K562 (cell line): ENCODE results near the gene OTOG. TPM values are rescaled to one million over a fixed set of nuclear protein-coding genes. Genes with fewer than 3 reads are reported as not detected.

Source experiments
- CREBBP ChIP-seq: IDR thresholded peaks from one replicate; pipeline ENCODE4 v1.6.1; 2012; ENCODE audit warnings: low read depth, mild to moderate bottlenecking, control low read depth, inconsistent platforms, low read length
- CXXC5 ChIP-seq: fragments of 250-450 bp; sonication (Bioruptor Pico); IDR thresholded peaks from 2 replicates; pipeline ENCODE4 v1.8.0; 2022; ENCODE audit warnings: inconsistent platforms, mild to moderate bottlenecking, moderate library complexity
- ETV5 ChIP-seq: sonication (generic); formaldehyde crosslinking; IDR thresholded peaks from 2 replicates; pipeline ENCODE4 v1.4.0; 2020; ENCODE audit warnings: low read depth, mild to moderate bottlenecking, missing genetic modification reagents
- GATA2 ChIP-seq: sonication (generic); formaldehyde crosslinking; IDR thresholded peaks from 2 replicates; pipeline ENCODE4 v1.4.0; 2020; ENCODE audit warnings: mild to moderate bottlenecking, missing genetic modification reagents
- GTF2E2 ChIP-seq: fragments of 200-800 bp; sonication (Bioruptor generic); IDR thresholded peaks from 2 replicates; pipeline ENCODE4 v1.6.1; 2016; ENCODE audit warnings: missing genetic modification characterization, missing compliant biosample characterization
- HCFC1 ChIP-seq: IDR thresholded peaks from 2 replicates; pipeline ENCODE4 v1.6.1; 2012; ENCODE audit warnings: low read depth, low read length, improper control_type of control experiment
- MYC ChIP-seq, 2 experiments: fragments of 250-450 bp in 1 of 2; sonication (Bioruptor Pico) in 1 of 2; IDR thresholded peaks; 2 replicates each; pipeline versions ENCODE4 v1.5.1 to v1.6.1; 2012 to 2021; ENCODE audit warnings: low read depth in 2 of 2, borderline replicate concordance in 1 of 2, improper control_type of control experiment in 1 of 2, low read length in 1 of 2, mild to moderate bottlenecking in 1 of 2, moderate library complexity in 1 of 2
- POLR2AphosphoS2 ChIP-seq: IDR thresholded peaks from 2 replicates; pipeline ENCODE4 v1.6.1; 2012; ENCODE audit warnings: low read length, improper control_type of control experiment
- PRPF4 ChIP-seq: fragments of 200-400 bp; formaldehyde crosslinking; IDR thresholded peaks from one replicate; pipeline ENCODE4 v1.6.1; 2017; ENCODE audit warnings: low read length, low read depth, mild to moderate bottlenecking; ENCODE audit not compliant: insufficient read depth, poor library complexity, severe bottlenecking
- RCOR1 ChIP-seq, 2 experiments: IDR thresholded peaks; 2 replicates each; pipeline ENCODE4 v1.6.1; 2012; ENCODE audit warnings: low read depth in 2 of 2, low read length in 2 of 2, borderline replicate concordance in 1 of 2, improper control_type of control experiment in 1 of 2
- SMAD2 ChIP-seq: fragments of 150-350 bp; IDR thresholded peaks from 2 replicates; pipeline ENCODE4 v1.6.1; 2014; ENCODE audit warnings: low read depth, mild to moderate bottlenecking, low read length
- SOX6 ChIP-seq: fragments of 450-650 bp; IDR thresholded peaks from 2 replicates; pipeline ENCODE4 v1.6.1; 2014; ENCODE audit warnings: mild to moderate bottlenecking
- TAF9B ChIP-seq: fragments of 450-650 bp; IDR thresholded peaks from 2 replicates; pipeline ENCODE4 v1.6.1; 2018; ENCODE audit warnings: mild to moderate bottlenecking; ENCODE audit not compliant: partially characterized antibody
- U2AF2 ChIP-seq: fragments of 200-400 bp; formaldehyde crosslinking; optimal IDR thresholded peaks from 2 replicates; pipeline ENCODE3; 2017; ENCODE audit warnings: low read depth, mild to moderate bottlenecking, low read length
- YBX1 ChIP-seq: fragments of 450-650 bp; IDR thresholded peaks from 2 replicates; pipeline ENCODE4 v1.7.1; 2016; ENCODE audit warnings: mild to moderate bottlenecking
- ZKSCAN3 ChIP-seq: fragments of 250-450 bp; sonication (Bioruptor Pico); IDR thresholded peaks from 2 replicates; pipeline ENCODE4 v1.4.0; 2020
- ZNF431 ChIP-seq: sonication (generic); formaldehyde crosslinking; IDR thresholded peaks from 2 replicates; pipeline ENCODE4 v1.8.0; 2022; ENCODE audit warnings: mild to moderate bottlenecking, missing genetic modification reagents
- ZNF507 ChIP-seq: conservative IDR thresholded peaks from 2 replicates; pipeline ENCODE4 v1.6.1; 2017; ENCODE audit warnings: missing genetic modification characterization, missing compliant biosample characterization
- polyA plus RNA-seq, 8 experiments: library from polyadenylated mRNA; depleted of rRNA in 4 of 8; stranded (reverse) in 5 of 8; unstranded in 3 of 8; fragments of >200 nt; fragmentation: Nextera tagmentation in 2 of 8; fragmentation: Illumina TruSeq in 1 of 8; extraction: Ambion mirVana in 2 of 8; extraction: Trizol in 1 of 8; gene quantifications; 2 replicates each; pipeline versions ENCODE4 v1.2.1 to v1.2.3, GENCODE V29; 2011 to 2014; ENCODE audit warnings: inconsistent platforms in 1 of 8, missing spikeins in 1 of 8
- total RNA-seq, 7 experiments: library from RNA; depleted of rRNA in 6 of 7; stranded (reverse); fragments of >200 nt in 6 of 7; fragmentation: Illumina TruSeq in 2 of 7; extraction: Trizol in 2 of 7; gene quantifications; 2 replicates each; pipeline versions ENCODE4 v1.2.1 to v1.2.3, GENCODE V29; 2011 to 2021; ENCODE audit warnings: low replicate concordance in 1 of 7
- TF ChIP-seq, protein P1 (sequence below): sonication (generic); formaldehyde crosslinking; IDR thresholded peaks from 2 replicates; pipeline ENCODE4 v1.5.0; 2020; ENCODE audit warnings: missing genetic modification reagents
- TF ChIP-seq, protein P2 (sequence below): fragments of 450-650 bp; IDR thresholded peaks from 2 replicates; pipeline ENCODE4 v1.6.1; 2016; ENCODE audit warnings: low read depth

Gene OTOG
- total and polyA plus RNA-seq, 9 of the 15 experiments (the other 6 are each of a cell fraction or from before 2014, with no cell fraction given), result not detected

DNA sequence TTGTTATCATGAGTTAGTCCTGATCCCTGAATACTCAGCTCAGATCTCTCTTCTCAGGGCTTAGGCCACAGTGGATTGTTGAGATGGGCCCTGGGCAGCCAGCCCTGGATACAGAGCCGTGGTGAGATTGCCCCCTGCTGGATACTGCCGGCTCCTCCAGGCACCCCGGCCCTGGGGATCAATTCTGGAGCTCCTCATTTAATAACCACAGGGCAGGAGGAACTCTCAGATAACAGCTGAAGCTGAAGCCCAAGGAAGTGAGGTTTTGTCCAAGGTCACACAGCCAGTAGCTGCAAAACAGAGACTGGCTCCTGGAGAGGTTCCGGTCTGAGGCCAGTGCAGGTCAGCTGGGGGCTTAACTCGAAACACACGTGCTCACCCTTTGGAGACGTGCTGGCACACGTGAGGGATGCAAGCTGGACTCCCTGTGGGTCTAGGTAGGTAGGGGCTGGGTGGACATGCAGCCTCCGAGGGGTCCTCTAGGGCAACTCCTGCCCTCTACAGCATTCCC is 18.8 kb upstream of the OTOG start (continued):
- 0 out of 4 replicates have a peak, but pooled peaks of 1 of the 2 experiments have one; percentile 16 for TF ChIP-seq RCOR1 (IDR thresholded peaks at IDR 0.05; ENCODE audit: borderline replicate concordance in 1 of 2, low read depth in 2 of 2, low read length in 2 of 2)
- TF ChIP-seq U2AF2, result no peak
- no peak for TF ChIP-seq CREBBP
- no peak for TF ChIP-seq HCFC1
- no peak for TF ChIP-seq YBX1
- no peak for TF ChIP-seq PRPF4
- TF ChIP-seq, protein P1, sequence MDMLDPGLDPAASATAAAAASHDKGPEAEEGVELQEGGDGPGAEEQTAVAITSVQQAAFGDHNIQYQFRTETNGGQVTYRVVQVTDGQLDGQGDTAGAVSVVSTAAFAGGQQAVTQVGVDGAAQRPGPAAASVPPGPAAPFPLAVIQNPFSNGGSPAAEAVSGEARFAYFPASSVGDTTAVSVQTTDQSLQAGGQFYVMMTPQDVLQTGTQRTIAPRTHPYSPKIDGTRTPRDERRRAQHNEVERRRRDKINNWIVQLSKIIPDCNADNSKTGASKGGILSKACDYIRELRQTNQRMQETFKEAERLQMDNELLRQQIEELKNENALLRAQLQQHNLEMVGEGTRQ (CRISPR knock-in tag), result no peak; the same call in 1 of the 2 replicates
- no peak for TF ChIP-seq POLR2AphosphoS2
- TF ChIP-seq, protein P2, sequence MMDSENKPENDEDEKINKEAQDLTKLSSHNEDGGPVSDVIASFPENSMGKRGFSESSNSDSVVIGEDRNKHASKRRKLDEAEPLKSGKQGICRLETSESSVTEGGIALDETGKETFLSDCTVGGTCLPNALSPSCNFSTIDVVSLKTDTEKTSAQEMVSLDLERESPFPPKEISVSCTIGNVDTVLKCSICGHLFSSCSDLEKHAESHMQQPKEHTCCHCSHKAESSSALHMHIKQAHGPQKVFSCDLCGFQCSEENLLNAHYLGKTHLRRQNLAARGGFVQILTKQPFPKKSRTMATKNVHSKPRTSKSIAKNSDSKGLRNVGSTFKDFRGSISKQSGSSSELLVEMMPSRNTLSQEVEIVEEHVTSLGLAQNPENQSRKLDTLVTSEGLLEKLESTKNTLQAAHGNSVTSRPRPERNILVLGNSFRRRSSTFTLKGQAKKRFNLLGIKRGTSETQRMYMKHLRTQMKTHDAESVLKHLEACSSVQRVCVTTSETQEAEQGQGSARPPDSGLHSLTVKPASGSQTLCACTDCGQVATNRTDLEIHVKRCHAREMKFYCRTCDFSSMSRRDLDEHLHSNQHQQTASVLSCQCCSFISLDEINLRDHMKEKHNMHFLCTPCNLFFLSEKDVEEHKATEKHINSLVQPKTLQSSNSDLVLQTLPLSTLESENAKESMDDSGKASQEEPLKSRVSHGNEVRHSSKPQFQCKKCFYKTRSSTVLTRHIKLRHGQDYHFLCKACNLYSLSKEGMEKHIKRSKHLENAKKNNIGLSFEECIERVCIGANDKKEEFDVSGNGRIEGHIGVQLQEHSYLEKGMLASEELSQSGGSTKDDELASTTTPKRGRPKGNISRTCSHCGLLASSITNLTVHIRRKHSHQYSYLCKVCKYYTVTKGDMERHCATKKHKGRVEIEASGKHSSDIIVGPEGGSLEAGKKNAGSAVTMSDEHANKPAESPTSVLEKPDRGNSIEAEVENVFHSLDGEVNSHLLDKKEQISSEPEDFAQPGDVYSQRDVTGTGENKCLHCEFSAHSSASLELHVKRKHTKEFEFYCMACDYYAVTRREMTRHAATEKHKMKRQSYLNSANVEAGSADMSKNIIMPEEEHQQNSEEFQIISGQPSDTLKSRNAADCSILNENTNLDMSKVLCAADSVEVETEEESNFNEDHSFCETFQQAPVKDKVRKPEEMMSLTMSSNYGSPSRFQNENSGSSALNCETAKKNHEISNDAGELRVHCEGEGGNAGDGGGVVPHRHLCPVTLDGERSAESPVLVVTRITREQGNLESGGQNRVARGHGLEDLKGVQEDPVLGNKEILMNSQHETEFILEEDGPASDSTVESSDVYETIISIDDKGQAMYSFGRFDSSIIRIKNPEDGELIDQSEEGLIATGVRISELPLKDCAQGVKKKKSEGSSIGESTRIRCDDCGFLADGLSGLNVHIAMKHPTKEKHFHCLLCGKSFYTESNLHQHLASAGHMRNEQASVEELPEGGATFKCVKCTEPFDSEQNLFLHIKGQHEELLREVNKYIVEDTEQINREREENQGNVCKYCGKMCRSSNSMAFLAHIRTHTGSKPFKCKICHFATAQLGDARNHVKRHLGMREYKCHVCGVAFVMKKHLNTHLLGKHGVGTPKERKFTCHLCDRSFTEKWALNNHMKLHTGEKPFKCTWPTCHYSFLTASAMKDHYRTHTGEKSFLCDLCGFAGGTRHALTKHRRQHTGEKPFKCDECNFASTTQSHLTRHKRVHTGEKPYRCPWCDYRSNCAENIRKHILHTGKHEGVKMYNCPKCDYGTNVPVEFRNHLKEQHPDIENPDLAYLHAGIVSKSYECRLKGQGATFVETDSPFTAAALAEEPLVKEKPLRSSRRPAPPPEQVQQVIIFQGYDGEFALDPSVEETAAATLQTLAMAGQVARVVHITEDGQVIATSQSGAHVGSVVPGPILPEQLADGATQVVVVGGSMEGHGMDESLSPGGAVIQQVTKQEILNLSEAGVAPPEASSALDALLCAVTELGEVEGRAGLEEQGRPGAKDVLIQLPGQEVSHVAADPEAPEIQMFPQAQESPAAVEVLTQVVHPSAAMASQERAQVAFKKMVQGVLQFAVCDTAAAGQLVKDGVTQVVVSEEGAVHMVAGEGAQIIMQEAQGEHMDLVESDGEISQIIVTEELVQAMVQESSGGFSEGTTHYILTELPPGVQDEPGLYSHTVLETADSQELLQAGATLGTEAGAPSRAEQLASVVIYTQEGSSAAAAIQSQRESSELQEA, result no peak
- no peak for TF ChIP-seq ZKSCAN3 (CRISPR knock-in tag)
- TF ChIP-seq ETV5 (CRISPR knock-in tag), result peak; percentile 61
- TF ChIP-seq GATA2 (CRISPR knock-in tag), result 0 out of 2 replicates have a peak, but pooled peaks have one; percentile 32
- no peak for TF ChIP-seq SOX6
- no peak for TF ChIP-seq GTF2E2 (tag)
- TF ChIP-seq ZNF507 (tag), result no peak
- TF ChIP-seq MYC (IDR thresholded peaks at IDR 0.05; ENCODE audit: low read depth, low read length), result no peak
- TF ChIP-seq MYC (CRISPR knock-in tag; IDR thresholded peaks at IDR 0.05; ENCODE audit: borderline replicate concordance, low read depth), result no peak
- no peak for TF ChIP-seq SMAD2
- no peak for TF ChIP-seq ZNF431 (CRISPR knock-in tag)
- no peak for TF ChIP-seq TAF9B
- no peak for TF ChIP-seq CXXC5
